HT-29 (cell line): ENCODE data around the gene LYVE1. TPM values are rescaled to one million over a fixed set of nuclear protein-coding genes. Genes with fewer than 3 reads are reported as not detected.
"Not testable (repeated sequence)": the region's sequence is repeated elsewhere in the genome, so short reads cannot be mapped to it uniquely, and the experiment has no call there.

ENCODE experiments used
- DNase-seq: peaks from one replicate; pipeline ENCODE4 v3.0.0-alpha.2; 2015; ENCODE audit warnings: low spot score
- total RNA-seq: library from RNA; depleted of rRNA; stranded (reverse); fragments of >200 nt; shearing (Covaris generic); gene quantifications from 2 replicates; pipeline ENCODE4 v1.2.3, GENCODE V29; 2014; rRNA removed

The LYVE1 gene
- not detected in 2 replicates for total RNA-seq

GRCh38 chr11:10568486-10568941, at the start of gene LYVE1:
Gene LYVE1 (minus strand): TSS chr11:10568665. CDS start chr11:10568532, 133 bp downstream.
- no peak for DNase-seq

- DNase-seq = no peak
These were observed 49.1 kb upstream of the LYVE1 start for GRCh38 chr11:10617551-10617950.

GRCh38 chr11:10611979-10612862, 43.8 kb upstream of the LYVE1 start:
- no peak for DNase-seq

- DNase-seq = no peak
These were observed 41.2 kb upstream of the LYVE1 start for GRCh38 chr11:10609636-10610035.

GRCh38 chr11:10608584-10608983, 40.1 kb upstream of the LYVE1 start:
- DNase-seq = no peak

GRCh38 chr11:10607462-10608132, 39.1 kb upstream of the LYVE1 start:
- DNase-seq = no peak

GRCh38 chr11:10606536-10607208, 38.2 kb upstream of the LYVE1 start:
- DNase-seq = no peak

GRCh38 chr11:10605941-10606381, 37.5 kb upstream of the LYVE1 start:
- DNase-seq = no peak

GRCh38 chr11:10604798-10605197, 36.3 kb upstream of the LYVE1 start:
- DNase-seq = no peak

- DNase-seq = no peak
These were observed 35.9 kb upstream of the LYVE1 start for GRCh38 chr11:10604340-10604748.

GRCh38 chr11:10603721-10604297, 35.3 kb upstream of the LYVE1 start:
- DNase-seq = no peak

GRCh38 chr11:10602945-10603344, 34.5 kb upstream of the LYVE1 start:
- no peak for DNase-seq

- DNase-seq = no peak
These were observed 33.9 kb upstream of the LYVE1 start for GRCh38 chr11:10602366-10602765.

GRCh38 chr11:10601837-10602236, 33.4 kb upstream of the LYVE1 start:
- no peak for DNase-seq

GRCh38 chr11:10600570-10601248, 32.2 kb upstream of the LYVE1 start:
- no peak for DNase-seq

GRCh38 chr11:10599388-10600175, 31.1 kb upstream of the LYVE1 start:
- no peak for DNase-seq

GRCh38 chr11:10598816-10599215, 30.4 kb upstream of the LYVE1 start:
- DNase-seq = no peak

GRCh38 chr11:10597877-10598351, 29.4 kb upstream of the LYVE1 start:
- DNase-seq = no peak

GRCh38 chr11:10595840-10596239, 27.4 kb upstream of the LYVE1 start:
- DNase-seq = not testable (repeated sequence)

- peak; percentile 11 for DNase-seq
These were observed 25.9 kb upstream of the LYVE1 start for GRCh38 chr11:10594407-10594806.
